Glomerular endothelial cell (primary cell): Measurements from ENCODE around the gene ANKRD44. TPM values are rescaled to one million over a fixed set of nuclear protein-coding genes. Genes with fewer than 3 reads are reported as not detected.
A peak's percentile ranks its signal among the peaks of the same experiment; 100 is the strongest.

Experiments
- DNase-seq: peaks from one replicate; pipeline ENCODE4 v3.0.0-alpha.2; 2011; ENCODE audit warnings: low read depth, low spot score; ENCODE audit errors: extremely low read depth
- total RNA-seq: library from RNA; depleted of rRNA; stranded (reverse); fragments of >200 nt; gene quantifications from 2 replicates; pipeline ENCODE4 v1.2.3, GENCODE V29; 2015

The ANKRD44 gene
- total RNA-seq, 1 donor from 2014 or later: 11.6 TPM

- DNase-seq: no peak
Measured at GRCh38 chr2:197001921-197002320, 308.7 kb downstream of the ANKRD44 start.

GRCh38 chr2:196995757-196996314, 314.7 kb downstream of the ANKRD44 start:
- no peak for DNase-seq

- DNase-seq: no peak
Measured at GRCh38 chr2:196994764-196995163, 315.8 kb downstream of the ANKRD44 start.

- no peak for DNase-seq
Measured at GRCh38 chr2:196993617-196994016, 317.0 kb downstream of the ANKRD44 start.

GRCh38 chr2:196992466-196992865, 318.1 kb downstream of the ANKRD44 start:
- no peak for DNase-seq

- no peak for DNase-seq
Measured at GRCh38 chr2:196990788-196991461, 319.7 kb downstream of the ANKRD44 start.

- no peak for DNase-seq
Measured at GRCh38 chr2:196990092-196990491, 320.5 kb downstream of the ANKRD44 start.

GRCh38 chr2:196989496-196989895, 321.1 kb downstream of the ANKRD44 start:
- DNase-seq: no peak

GRCh38 chr2:196988639-196989038, 321.9 kb downstream of the ANKRD44 start:
- no peak for DNase-seq

GRCh38 chr2:196987649-196988364, 322.8 kb downstream of the ANKRD44 start:
- peak; percentile 93 for DNase-seq

- no peak for DNase-seq
Measured at GRCh38 chr2:196987298-196987648, 323.3 kb downstream of the ANKRD44 start.

- no peak for DNase-seq
Measured at GRCh38 chr2:196985511-196986183, 324.9 kb downstream of the ANKRD44 start.

- no peak for DNase-seq
Measured at GRCh38 chr2:196984903-196985302, 325.7 kb downstream of the ANKRD44 start.

GRCh38 chr2:196983934-196984333, 326.6 kb downstream of the ANKRD44 start:
- no peak for DNase-seq

- no peak for DNase-seq
Measured at GRCh38 chr2:196980473-196980872, 330.1 kb downstream of the ANKRD44 start.

- no peak for DNase-seq
Measured at GRCh38 chr2:196980001-196980400, 330.6 kb downstream of the ANKRD44 start.

GRCh38 chr2:196977507-196977906, 333.1 kb downstream of the ANKRD44 start:
- no peak for DNase-seq

GRCh38 chr2:196974970-196975369, 335.6 kb downstream of the ANKRD44 start:
- DNase-seq: no peak

GRCh38 chr2:196971574-196972279, 338.9 kb downstream of the ANKRD44 start:
- no peak for DNase-seq

GRCh38 chr2:196970099-196970498, 340.5 kb downstream of the ANKRD44 start:
- no peak for DNase-seq

- no peak for DNase-seq
Measured at GRCh38 chr2:196968516-196968915, 342.1 kb downstream of the ANKRD44 start.
